Epithelial cell of esophagus (primary cell): ENCODE data around the gene ITPR1.

ENCODE experiments used
- DNase-seq: peaks from one replicate; pipeline ENCODE4 v3.0.0; 2010; ENCODE audit warnings: low read depth
- H3K4me3 ChIP-seq: 2 replicates; pipeline ENCODE4 v1.5.1; 2011; ENCODE audit warnings: mild to moderate bottlenecking, low read length, control low read depth
- CTCF ChIP-seq: IDR thresholded peaks from 2 replicates; pipeline ENCODE4 v1.5.1; 2011; ENCODE audit warnings: low read depth, mild to moderate bottlenecking, low read length, control low read depth, inconsistent platforms; ENCODE audit not compliant: insufficient read depth; ENCODE audit errors: missing control alignments

Gene ITPR1

DNA sequence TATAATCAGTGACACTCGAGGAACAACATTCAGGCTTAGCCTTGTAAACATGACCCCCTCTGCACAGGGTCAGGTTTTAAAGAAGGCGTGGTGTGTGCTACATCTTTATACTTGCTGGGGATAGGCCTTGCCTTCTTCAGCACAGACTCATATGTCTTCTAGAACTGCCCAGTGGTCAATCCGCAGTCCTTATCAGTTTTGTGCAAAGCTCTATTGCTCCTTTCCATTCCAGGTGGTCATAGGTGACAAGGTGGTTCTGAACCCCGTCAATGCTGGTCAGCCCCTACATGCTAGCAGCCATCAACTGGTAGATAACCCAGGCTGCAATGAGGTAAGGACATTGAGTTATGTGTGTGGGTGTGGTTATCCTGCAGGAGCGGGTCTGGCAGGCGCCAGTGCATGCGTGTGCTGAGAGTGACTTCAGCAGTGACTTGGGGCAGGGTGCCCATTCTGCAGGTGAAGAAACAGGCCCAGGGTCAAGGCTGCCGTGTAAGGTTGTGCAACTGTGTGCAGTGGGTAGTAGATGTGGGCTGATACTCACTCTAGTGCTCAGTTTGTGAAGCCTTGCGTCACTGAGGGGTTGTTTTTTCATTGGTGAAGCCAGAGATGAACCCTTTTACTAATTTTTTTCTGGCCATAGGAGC, 150.9 kb downstream of the ITPR1 start:
- TF ChIP-seq CTCF = no peak
- no peak for DNase-seq
- H3K4me3 ChIP-seq = no peak overlapping the region

- peak; percentile 23 for DNase-seq
- TF ChIP-seq CTCF = no peak
- no peak overlapping the region for H3K4me3 ChIP-seq
Observed at GRCh38 chr3:4644951-4645350, 151.8 kb downstream of the ITPR1 start.

DNA sequence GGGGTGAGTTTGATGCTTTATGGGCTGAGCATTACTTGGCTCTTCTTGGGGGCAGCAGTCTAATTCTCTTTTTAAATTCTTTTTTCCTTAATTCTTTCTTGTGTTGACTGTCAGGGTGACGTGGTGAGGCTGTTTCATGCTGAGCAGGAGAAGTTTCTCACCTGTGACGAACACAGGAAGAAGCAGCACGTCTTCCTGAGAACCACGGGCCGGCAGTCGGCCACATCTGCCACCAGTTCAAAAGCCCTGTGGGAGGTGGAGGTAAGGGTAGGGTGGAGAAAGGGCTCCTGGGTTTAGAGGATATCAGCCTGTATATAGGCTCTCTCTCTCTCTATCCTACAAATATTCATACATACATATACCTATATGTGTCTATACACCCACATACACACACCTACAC, 152.3 kb downstream of the ITPR1 start:
- DNase-seq = no peak
- no peak overlapping the region for H3K4me3 ChIP-seq
- TF ChIP-seq CTCF = no peak

GRCh38 chr3:4647411-4647810, 154.3 kb downstream of the ITPR1 start:
- no peak for DNase-seq
- H3K4me3 ChIP-seq = no peak overlapping the region
- TF ChIP-seq CTCF = no peak

DNA sequence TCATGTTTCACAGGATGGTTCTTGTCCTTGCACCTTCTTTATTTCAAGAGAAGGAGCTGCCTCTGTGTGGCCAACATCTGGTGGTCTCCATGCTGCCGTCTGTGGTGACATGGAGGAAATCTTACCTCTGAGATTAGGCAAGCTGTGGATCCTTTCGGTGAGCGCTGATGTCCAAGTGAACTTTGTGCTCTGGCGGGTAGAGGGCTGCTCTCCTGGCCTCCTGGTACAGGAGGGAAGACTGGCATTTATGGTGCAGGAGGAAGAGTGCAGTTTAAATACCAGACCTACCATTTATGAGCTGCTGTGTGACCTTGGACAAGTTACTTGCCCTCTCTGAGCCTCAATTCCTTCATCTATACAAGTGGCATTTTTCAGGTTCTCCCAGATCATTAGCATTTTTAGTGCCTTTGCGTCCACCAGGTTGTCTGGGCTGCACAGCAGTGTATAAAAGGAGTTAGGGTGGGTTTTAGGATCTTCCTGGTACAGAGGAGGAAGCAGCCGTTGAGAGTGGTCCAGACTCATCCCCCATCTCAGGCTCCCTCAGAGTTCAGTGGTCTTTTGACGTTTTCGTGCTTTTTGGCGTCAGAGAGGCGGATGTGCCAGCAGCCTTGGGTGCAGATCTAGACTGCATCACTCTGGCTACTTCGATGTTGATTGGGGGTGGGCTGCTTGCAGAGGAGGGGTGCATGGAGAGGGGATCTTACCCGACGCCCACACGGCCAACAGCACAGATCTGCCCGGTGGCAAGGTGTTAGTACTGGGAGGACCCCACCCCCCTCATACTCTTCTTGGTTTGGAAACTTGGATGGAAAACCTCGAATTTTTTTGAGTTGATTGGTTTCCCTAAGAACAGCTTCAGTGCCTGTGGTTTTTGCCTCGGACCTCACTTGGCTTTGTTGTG, 162.2 kb downstream of the ITPR1 start:
- no peak for DNase-seq
- TF ChIP-seq CTCF = no peak

GRCh38 chr3:4656059-4656458, 162.9 kb downstream of the ITPR1 start:
- H3K4me3 ChIP-seq = no peak overlapping the region
- peak; percentile 75 for DNase-seq
- TF ChIP-seq CTCF = peak; percentile 96

More for the DNA sequence above, 162.2 kb downstream of the ITPR1 start:
- H3K4me3 ChIP-seq = no peak overlapping the region
